HG03066 (cell line): ENCODE measurements around the gene MMP15.
A peak's percentile ranks its signal among the peaks of the same experiment; 100 is the strongest.
"Not testable (repeated sequence)": the region's sequence is repeated elsewhere in the genome, so short reads cannot be mapped to it uniquely, and the experiment has no call there.

Experiments
- ATAC-seq: cut with Tn5 transposase; IDR thresholded peaks from one replicate; pipeline ENCODE4 v1.9.1; 2021; ENCODE audit warnings: low read depth; ENCODE audit not compliant: unreplicated experiment

MMP15 gene

DNA sequence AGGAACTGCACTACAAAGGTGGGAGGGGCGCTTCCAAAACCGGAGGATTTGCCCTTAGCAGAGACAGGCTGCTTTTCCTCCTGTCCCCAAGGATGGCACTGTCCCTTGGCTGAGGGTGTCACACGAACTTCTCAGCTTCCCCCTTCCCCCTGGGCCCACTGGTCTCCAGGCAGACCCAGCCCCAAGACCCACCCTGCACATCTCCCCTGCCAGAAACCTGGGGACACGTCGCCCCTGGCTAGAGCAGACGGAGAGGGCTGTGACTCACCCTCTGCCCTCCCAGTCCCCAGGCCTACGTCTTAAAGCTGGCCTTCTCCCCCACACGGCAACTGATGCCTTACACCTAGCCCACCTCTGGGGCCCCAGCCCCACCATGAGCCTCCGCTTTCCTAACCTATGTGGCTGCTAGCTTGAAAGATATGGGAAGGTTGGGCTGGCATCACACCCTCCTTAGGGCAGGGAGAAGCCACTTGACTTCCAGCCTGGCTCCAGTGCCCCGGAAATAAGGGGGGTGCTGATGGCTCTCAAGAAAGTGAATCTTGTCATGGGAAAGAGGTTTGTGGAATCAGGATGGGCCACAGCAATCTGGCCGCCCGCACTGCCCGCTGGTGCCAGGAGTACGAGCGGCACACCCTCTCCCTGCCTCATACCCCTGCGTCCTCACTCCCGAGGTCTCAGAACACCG lies 29.7 kb upstream of the MMP15 start:
- ATAC-seq, result no peak

DNA sequence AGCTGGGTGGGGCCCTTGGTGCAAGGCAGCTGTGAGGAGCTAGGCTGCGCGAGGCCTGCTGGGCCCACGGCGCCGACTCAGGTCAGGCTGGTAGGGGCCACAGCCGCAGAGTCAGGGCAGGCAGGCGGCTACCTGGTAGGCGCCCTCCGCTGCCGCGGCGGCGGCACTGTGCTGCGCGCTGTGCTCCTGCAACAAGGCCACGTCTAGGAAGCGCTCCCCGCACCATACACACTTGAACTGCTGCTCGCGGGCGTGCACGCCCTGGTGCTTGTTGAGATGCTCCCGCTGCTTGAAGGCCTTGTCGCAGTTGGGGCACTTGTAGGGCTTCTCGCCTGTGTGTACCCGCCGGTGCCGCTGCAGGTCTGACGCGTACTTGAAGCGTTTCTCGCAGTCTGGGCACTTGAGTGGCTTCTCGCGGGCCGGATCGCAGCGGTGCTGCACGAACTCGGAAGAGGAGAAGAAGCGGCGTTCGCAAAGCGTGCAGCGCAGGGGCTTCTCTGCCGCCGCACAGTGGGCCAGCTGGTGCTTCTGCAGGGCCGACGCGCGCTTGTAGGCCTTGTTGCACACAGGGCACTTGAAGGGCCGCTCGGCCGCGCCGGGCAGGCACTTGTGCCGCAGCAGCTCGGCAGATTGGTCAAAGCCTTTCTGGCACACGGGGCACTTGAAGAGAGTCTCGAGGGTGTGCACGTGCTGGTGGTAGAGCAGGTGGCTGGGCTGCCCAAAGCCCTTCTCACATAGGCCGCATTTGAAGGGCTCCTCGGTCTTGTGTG lies 29.0 kb upstream of the MMP15 start:
- no peak for ATAC-seq

DNA sequence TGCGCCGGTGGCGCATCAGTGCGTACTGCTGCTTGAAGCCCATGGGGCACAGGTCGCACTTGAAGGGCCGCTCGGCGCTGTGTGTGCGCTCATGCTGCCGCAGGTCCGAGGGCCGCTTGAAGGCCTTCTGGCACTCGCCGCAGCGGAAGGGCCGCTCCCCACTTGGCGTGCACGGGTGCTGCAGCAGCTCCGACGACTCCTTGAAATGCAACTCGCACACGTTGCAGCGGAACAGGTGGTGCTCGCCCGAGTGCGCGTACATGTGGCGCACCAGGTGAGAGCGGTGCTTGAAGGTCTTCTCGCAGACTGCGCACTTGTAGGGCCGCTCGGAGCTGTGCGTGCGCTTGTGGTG lies 28.4 kb upstream of the MMP15 start:
- ATAC-seq, result no peak

DNA sequence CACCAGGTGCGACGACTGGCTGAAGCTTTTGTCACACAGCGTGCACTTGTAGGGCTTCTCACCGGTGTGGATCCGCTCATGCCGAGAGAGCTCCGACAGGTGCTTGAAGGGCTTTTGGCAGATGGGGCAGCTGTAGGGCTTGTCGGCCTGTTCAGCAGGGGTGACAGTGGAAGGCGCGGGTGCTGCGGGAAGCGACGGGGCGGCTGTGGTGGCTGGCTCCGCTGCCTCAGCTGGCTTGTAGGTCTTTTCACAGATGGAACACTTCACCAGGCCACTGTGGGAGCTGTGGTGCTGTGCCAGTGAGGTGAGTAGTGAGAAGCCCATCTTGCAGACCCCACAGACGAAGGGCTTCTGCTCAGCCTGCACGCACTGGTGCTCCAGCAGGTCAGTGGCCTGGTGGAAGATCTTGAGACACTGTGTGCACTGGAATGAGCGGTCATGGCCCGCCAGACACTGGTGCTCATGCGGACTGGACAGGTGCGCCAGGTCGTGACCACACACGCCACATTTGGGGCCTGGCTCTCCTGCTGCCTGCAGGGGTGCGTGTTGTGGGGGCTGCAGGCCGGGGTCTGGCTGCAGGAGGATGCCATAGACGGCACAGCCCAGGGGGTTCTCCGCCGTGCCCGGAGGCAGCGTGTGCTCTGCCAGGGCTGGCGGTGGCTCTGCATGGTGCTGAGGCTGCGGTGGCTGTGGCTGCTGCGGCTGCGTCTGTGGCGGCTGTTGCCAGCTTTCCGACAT lies 27.9 kb upstream of the MMP15 start:
- no peak for ATAC-seq

DNA sequence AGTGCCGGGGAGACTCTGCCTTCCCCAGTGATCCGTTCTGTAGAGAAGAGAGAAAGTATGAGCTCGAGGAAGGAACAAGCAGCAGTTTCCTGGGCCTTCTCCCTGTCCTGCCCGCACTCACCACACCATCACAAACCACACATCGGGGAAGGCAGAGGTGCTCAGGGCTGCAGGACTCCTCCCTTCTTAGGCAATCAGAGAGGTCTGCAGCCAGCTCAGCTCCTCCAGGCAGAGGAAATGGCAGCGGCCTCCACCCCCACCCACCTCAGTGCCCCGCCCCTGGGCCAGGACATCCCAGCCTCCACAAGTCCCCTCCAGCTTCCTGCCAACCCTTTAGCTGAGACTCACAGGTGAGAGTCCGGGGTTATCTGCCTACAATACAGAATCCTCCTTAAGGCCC lies 27.1 kb upstream of the MMP15 start:
- ATAC-seq, result no peak

DNA sequence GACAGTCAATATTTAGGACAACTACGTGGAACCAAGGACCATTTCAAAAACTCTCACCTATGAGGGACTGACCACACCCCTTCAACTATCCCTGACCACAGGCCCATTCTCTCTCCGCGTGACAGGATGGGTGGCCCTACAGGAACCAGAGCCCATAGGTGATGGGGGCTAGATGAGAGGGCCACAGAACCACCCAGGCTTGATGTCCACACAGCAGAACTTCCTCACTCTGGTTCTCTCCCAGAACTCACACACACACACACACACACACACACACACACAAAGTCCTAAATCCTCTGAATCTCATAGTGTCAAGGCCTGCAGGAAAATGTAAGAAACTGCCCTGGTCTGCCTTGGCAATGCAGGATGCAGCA lies 26.6 kb upstream of the MMP15 start:
- ATAC-seq, result no peak

DNA sequence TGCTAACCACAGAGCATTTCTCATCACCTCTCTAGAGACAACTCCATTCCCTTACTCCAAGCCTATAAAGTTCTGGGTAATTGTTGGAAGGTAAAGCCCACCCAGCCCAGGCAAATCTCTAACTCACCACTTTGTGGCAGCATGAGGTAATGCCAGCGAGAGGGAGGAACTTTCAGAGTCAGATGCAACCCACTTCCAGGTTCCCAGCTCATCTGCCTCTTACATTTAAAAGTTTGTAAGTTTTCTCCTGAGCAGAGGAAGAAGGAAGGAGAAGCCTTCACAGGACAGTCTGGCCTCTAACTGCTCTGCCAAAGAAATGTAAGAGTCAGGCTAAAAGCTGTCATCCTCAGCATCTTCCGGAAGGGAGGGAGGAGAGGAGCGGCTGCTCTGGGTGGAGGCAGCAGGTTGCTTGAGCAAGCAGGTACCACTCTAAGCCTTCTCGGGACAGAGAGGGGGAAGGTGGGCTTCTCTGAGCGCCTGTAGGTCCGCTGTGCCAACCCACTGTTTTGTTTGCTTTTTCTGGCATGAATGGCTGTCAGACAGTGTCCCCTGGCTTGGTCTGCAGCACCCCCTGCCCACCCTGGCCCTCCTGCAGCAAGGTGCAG lies 26.1 kb upstream of the MMP15 start:
- ATAC-seq, result no peak

- ATAC-seq, result peak; percentile 21
These were observed 25.4 kb upstream of the MMP15 start, which contains the start of gene ZNF319 for GRCh38 chr16:57999971-58000705. TSS of gene ZNF319 (minus strand) at chr16:58000672. CDS start at chr16:57998265, 2,407 bp downstream.

DNA sequence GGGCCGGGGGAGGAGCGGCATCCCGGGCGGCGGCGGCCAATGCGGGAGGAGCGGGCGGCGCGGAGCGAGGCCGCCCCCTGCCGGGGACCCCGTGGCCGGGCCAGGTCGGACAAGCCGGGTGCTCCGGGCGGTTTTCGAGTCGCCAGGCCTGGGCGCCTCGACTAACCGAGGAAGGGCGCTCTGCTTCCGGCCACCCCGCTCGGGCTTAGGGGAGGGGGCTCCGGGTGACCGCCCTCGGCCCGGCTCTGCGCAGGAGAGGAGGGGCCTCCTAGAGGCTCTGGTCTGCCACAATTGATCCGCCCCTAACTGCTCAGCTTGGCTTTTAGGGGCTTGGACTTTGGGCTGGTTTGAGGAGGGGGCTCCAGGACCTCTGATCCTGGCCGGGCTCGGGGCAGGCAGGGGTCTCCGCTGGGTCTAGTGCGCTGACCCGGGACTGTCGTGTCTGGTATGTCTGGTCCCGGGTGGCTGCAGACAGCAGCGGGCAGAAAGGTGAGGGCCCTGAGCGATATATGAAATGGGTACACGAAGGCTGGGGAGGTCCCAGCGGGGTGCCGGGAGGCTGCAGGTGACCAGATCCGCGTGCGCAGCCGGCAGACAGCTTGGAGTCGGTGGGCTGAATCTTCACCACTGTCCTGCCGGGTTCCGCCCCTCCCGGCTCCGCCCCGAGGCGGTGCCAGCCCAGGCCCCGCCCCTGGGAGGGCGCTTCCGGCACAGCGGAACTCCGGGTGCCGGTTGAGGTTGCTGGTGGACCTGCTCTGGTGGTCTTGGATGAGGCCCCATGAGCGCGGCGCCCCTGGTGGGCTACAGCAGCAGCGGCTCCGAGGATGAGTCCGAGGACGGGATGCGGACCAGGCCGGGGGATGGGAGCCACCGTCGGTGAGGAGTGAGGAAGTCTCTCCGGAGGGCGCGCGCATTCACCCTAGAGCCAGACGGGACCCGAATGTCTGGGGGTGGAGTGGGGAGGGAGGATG lies 24.6 kb upstream of the MMP15 start, which contains the start of gene USB1:
Gene USB1, plus strand, starts transcription at position 702 of the 971 bp plus-strand sequence. Its CDS starts 77 bp downstream, at position 779.
- peak; percentile 74 for ATAC-seq

DNA sequence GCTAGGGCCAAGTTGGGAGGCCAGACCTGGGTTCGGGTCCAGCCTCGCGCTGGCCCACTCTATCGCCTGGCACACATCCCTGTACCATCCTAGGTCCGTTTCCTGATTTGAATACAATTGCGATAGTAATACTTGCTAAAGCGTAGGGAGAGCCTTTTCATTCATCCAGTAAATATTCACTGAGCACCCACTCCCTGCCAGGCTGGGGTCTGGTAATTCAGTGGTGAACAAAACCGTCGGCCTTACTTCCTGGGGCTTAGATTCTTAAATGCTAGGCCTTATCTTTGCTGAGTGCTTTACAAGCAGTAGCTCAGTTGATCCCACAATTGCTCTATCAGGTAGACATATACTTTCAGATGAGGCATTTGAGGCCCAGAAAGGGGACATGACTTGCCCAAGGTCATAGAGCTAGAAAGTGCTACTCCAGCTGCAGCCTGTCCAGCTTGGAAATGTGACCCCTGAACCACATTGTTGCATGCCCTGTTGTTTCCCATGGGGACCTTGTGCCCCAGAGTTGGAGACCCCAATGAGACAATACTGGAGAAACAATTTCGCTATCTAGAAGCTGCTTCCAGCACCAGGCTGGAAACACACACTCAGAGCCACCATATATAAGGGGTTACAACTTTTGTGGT lies 23.7 kb upstream of the MMP15 start:
- ATAC-seq, result no peak

DNA sequence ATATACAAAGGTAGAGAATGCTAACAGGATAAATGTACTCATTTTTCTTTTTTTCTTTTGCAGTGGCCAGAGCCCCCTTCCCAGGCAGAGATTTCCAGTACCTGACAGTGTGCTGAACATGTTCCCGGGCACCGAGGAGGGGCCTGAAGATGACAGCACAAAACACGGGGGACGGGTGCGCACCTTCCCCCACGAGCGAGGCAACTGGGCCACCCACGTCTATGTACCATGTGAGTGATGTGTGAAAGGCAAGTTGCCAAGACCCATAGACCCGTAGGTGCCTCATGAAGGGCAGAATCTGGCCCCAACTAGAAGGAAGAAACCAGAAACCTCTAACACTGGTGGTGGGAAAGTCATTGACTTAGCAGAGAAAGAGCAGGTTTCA lies 23.1 kb upstream of the MMP15 start:
- no peak for ATAC-seq

- no peak for ATAC-seq
These were observed 22.6 kb upstream of the MMP15 start for GRCh38 chr16:58002936-58003335.

DNA sequence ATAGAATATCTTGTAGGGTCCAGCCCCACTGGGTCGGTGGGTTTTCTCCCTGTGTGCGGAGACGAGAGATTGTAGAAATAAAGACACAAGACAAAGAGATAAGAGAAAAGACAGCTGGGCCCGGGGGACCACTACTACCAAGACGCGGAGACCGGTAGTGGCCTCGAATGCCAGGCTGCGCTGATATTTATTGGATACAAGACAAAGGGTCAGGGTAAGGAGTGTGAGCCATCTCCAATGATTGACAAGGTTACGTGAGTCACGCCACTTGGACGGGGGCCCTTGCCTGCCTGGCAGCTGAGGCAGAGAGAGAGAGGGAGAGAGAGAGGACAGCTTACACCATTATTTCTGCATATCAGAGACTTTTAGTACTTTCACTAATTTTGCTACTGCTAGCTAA lies 20.8 kb upstream of the MMP15 start:
- not testable (repeated sequence) for ATAC-seq

DNA sequence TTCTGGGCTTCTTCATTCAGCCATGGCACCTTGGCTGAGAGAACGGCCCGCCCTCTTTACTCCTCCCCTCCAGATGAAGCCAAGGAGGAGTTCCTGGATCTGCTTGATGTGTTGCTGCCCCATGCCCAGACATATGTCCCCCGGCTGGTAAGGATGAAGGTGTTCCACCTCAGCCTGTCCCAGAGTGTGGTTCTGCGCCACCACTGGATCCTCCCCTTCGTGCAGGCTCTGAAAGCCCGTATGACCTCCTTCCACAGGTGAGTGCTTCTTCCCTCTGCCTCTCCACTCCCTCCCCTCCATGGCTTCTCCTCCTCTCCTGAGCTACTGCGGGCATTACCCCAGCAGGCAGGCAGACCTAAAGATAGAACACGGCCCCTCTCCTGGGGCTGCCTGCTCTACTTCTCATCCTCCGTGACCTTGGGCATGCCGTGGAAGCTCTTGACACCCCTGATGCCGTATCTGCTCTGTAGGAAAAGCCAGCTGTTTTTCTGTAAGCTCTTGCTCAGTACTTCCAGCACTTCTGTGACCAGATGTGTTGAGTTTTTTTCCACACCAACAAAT lies 15.6 kb upstream of the MMP15 start:
- ATAC-seq, result no peak

DNA sequence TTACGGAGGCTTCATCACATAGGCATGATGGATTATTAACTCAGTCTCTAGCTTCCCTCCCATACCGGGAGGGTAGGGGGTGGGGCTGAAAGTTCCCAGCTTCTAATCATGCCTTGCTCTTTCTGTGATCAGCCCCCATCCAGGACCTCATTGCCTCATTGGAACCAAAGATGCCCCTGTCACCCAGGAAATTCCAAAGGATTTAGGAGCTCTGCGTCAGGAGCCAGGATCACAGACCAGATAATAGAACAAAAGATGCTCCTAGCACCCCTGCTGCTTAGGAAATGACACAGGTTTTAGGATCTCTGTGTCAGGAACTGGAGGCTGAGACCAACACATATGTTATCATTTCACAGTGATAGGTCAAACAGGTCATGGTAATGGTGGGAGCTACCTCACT lies 14.7 kb upstream of the MMP15 start:
- no peak for ATAC-seq

DNA sequence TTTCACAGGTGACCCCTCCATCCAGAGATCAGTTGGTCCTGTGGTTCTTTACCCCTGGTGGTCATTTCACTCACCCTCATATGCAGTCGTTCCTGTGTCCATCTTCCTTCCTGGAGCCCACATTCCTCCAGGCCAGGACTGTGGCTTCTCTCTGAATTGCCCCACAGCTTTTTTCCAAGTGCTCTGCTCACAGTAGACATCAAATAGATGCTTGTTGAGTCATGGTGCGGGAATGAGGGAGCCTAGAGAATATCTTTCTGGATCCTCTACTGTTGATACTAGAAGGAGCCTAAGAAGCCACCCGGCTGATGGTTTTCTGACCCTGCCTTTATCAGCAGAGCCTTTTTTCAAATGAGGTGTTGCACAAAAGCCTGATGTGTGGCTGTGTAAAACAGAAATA lies 13.9 kb upstream of the MMP15 start:
- no peak for ATAC-seq

DNA sequence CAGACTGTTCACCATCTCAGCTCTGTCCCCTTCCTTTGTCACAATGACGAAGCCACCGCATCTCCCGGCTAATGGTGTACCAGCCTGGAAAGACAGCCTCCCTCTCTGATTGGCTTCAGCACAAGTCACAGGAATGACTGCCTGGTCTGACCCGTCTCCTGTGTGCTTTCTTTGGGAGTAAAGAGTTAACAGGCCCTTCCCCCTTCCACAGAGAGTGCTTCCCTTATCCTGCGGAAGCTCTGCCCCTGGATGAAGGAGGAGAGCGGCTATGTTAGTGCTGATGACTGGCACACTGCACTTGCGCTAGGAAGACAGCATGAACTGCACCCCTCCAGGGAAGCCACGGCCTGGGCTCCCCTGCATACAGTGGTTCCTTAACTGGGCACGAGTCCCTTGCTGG lies 13.1 kb upstream of the MMP15 start:
- no peak for ATAC-seq

DNA sequence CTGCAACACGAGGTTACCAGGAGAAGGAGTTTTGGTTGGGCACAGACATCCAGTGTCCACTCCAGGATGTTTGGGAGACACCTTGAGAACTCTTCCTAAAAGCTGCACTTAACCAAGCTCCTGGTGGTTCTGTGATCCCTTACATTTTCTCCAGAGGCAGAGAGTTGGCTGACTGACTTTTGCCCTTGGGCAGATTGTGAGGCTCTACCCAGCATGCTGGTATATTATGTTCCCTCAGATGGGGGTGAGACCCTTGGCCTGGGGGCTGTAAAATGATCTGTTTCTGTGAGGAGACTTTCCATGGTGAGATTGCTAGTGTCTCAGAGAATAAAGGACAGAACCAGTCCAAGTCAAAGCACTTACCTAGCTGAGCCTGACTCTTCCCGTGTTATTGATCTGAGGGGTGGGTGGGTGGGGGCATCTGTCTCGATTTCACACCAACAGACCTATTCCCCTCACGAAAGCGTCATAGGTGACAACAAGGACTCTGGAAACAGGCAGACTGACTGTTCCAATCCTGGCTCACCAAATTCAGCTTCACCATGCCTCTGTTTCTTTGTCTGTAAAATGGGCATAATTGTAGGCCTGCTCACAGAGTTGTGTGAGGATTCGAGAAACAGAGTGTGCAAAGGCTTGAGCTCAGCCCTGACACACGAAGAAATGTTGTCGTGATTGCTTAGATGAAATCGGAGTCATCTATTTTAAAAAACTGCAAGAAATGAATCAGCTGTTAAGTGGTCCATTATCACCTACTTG lies 12.2 kb upstream of the MMP15 start:
- no peak for ATAC-seq
